OCI-LY1 (cell line): ENCODE results near the gene BAHD1.

Experiments used
- H2AFZ ChIP-seq: fragments of 200-600 bp; sonication (generic), shearing (Covaris generic); 2 replicates; pipeline ENCODE4 v1.6.0; 2014; ENCODE audit warnings: antibody characterized with exemption, mild to moderate bottlenecking, low read length
- H3F3A ChIP-seq: fragments of 200-600 bp; sonication (generic), shearing (Covaris generic); 2 replicates; pipeline ENCODE4 v1.6.0; 2014; ENCODE audit warnings: mild to moderate bottlenecking, antibody characterized with exemption, low read length, moderate library complexity; ENCODE audit not compliant: insufficient read depth
- H3K27ac ChIP-seq: fragments of 200-600 bp; sonication (generic); 2 replicates; pipeline ENCODE4 v1.5.1; 2014; ENCODE audit warnings: low read length, mixed run types, mild to moderate bottlenecking, low read depth; ENCODE audit not compliant: poor library complexity, severe bottlenecking
- H3K27me3 ChIP-seq: fragments of 200-600 bp; sonication (generic); 2 replicates; pipeline ENCODE4 v1.6.0; 2014; ENCODE audit warnings: antibody characterized with exemption, mild to moderate bottlenecking, low read length, moderate library complexity; ENCODE audit not compliant: insufficient read depth
- H3K36me3 ChIP-seq: fragments of 200-600 bp; sonication (generic); 2 replicates; pipeline ENCODE4 v1.6.1; 2014; ENCODE audit warnings: mild to moderate bottlenecking, antibody characterized with exemption, low read length, moderate library complexity, mixed read lengths; ENCODE audit not compliant: insufficient read depth
- H3K4me1 ChIP-seq: fragments of 200-600 bp; sonication (generic); 2 replicates; pipeline ENCODE4 v1.5.1; 2014; ENCODE audit warnings: mild to moderate bottlenecking, low read length, moderate library complexity; ENCODE audit not compliant: insufficient read depth, severe bottlenecking
- H3K4me2 ChIP-seq: fragments of 200-600 bp; sonication (generic), shearing (Covaris generic); 2 replicates; pipeline ENCODE4 v1.6.1; 2014; ENCODE audit warnings: low read length
- H3K4me3 ChIP-seq: fragments of 200-600 bp; sonication (generic); 2 replicates; pipeline ENCODE4 v1.5.1; 2014; ENCODE audit warnings: low read length, low read depth, mild to moderate bottlenecking, mixed read lengths; ENCODE audit not compliant: poor library complexity, severe bottlenecking
- H3K79me2 ChIP-seq: fragments of 200-600 bp; shearing (Covaris generic); 2 replicates; pipeline ENCODE4 v1.6.1; 2016; ENCODE audit warnings: mixed run types, low read length, mixed read lengths; ENCODE audit not compliant: insufficient read depth
- H3K9ac ChIP-seq: fragments of 200-600 bp; sonication (generic), shearing (Covaris generic); 2 replicates; pipeline ENCODE4 v1.6.1; 2014; ENCODE audit warnings: mild to moderate bottlenecking, low read length, mixed read lengths
- H3K9me2 ChIP-seq: fragments of 200-600 bp; sonication (generic), shearing (Covaris generic); 2 replicates; pipeline ENCODE4 v1.6.1; 2014; ENCODE audit warnings: low read depth, mild to moderate bottlenecking, low read length, mixed read lengths
- H3K9me3 ChIP-seq: fragments of 200-600 bp; shearing (Covaris generic); 2 replicates; pipeline ENCODE4 v1.6.1; 2014; ENCODE audit warnings: low read length, mixed read lengths
- H4K20me1 ChIP-seq: fragments of 200-600 bp; sonication (generic), shearing (Covaris generic); 2 replicates; pipeline ENCODE4 v1.6.0; 2016; ENCODE audit warnings: mild to moderate bottlenecking, low read length; ENCODE audit not compliant: insufficient read depth
- EZH2 ChIP-seq: fragments of 200-600 bp; sonication (generic), shearing (Covaris generic); IDR thresholded peaks from 2 replicates; pipeline ENCODE4 v1.8.0; 2017; ENCODE audit warnings: borderline replicate concordance, mixed run types, mild to moderate bottlenecking, antibody characterized with exemption, low read length, moderate library complexity, mixed read lengths
- TF ChIP-seq, protein P1 (sequence below): fragments of 200-600 bp; sonication (generic), shearing (Covaris generic); IDR thresholded peaks from 2 replicates; pipeline ENCODE4 v1.5.1; 2017; ENCODE audit warnings: mild to moderate bottlenecking, antibody characterized with exemption, low read length, moderate library complexity, mixed read lengths

Gene BAHD1

DNA sequence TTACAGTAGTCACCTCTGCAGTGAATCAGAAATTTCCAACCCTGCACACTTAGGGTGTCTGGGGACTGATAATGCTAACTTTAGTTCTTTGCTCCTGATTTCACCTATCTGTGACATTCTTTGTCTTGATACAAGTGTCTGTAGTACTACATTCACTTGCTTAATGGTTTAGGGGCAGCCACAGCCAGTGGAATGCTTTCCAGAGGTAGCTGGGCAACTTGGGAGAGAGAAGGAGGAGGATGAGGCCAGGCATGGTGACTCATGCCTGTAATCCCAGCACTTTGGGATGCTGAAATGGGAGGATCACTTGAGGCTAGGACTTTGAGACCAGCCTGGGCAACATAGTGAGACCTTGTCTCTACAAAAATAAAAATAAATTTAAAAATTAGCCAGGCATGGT lies 8.5 kb downstream of the BAHD1 start:
- no peak overlapping the region for H2AFZ ChIP-seq
- no peaks in the 10 kb centered on the region for H4K20me1 ChIP-seq
- peaks cover 15% of the 10 kb centered on the region for H3K4me1 ChIP-seq
- H3K9ac ChIP-seq: no peak overlapping the region
- TF ChIP-seq EZH2: no peak
- TF ChIP-seq, protein P1, sequence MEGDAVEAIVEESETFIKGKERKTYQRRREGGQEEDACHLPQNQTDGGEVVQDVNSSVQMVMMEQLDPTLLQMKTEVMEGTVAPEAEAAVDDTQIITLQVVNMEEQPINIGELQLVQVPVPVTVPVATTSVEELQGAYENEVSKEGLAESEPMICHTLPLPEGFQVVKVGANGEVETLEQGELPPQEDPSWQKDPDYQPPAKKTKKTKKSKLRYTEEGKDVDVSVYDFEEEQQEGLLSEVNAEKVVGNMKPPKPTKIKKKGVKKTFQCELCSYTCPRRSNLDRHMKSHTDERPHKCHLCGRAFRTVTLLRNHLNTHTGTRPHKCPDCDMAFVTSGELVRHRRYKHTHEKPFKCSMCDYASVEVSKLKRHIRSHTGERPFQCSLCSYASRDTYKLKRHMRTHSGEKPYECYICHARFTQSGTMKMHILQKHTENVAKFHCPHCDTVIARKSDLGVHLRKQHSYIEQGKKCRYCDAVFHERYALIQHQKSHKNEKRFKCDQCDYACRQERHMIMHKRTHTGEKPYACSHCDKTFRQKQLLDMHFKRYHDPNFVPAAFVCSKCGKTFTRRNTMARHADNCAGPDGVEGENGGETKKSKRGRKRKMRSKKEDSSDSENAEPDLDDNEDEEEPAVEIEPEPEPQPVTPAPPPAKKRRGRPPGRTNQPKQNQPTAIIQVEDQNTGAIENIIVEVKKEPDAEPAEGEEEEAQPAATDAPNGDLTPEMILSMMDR: no peak
- H3K4me2 ChIP-seq: no peak overlapping the region
- H3K79me2 ChIP-seq: no peaks in the 10 kb centered on the region; the same call in 1 of the 2 replicates
- H3K9me3 ChIP-seq: no peaks in the 10 kb centered on the region
- H3K36me3 ChIP-seq: no peaks in the 10 kb centered on the region; the same call in 1 of the 2 replicates
- H3K4me3 ChIP-seq: no peak overlapping the region
- no peak overlapping the region for H3K27ac ChIP-seq
- H3K9me2 ChIP-seq: no peaks in the 10 kb centered on the region
- no peaks in the 10 kb centered on the region for H3F3A ChIP-seq
- H3K27me3 ChIP-seq: no peaks in the 10 kb centered on the region

DNA sequence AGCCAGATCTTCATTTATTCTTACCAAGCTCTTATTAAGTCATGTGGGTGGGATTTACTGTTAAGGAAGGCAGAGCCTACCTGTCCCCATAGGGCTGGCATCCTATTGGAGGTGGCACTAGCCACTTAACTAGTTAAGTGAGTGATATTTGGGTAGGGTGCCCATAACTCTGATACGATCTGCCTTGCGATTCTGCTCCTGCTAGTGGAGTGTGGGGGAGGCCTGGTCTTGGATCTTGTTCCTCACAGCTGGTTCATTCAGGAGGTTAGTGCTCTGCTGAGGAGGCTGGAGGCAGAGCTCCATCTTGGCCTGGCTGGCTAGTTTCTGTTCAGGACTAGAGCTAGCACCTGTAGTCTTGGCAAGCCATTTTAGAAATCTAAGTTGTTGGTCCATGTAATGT lies 9.3 kb downstream of the BAHD1 start:
- Histone ChIP-seq H3K36me3 (no peaks in the 10 kb centered on the region; the same call in 1 of the 2 replicates), H3K4me3 (no peak overlapping the region), H3K27ac (no peak overlapping the region), H3K9me2 (no peaks in the 10 kb centered on the region), H3K4me1 (peaks cover 15% of the 10 kb centered on the region), H2AFZ (no peak overlapping the region), H3K9ac (no peak overlapping the region), H3K79me2 (no peaks in the 10 kb centered on the region; the same call in 1 of the 2 replicates), H3F3A (no peaks in the 10 kb centered on the region), H3K27me3 (no peaks in the 10 kb centered on the region), H3K9me3 (no peaks in the 10 kb centered on the region), H4K20me1 (no peaks in the 10 kb centered on the region), H3K4me2 (no peak overlapping the region)
- no peak for TF ChIP-seq EZH2
- TF ChIP-seq, protein P1: no peak

DNA sequence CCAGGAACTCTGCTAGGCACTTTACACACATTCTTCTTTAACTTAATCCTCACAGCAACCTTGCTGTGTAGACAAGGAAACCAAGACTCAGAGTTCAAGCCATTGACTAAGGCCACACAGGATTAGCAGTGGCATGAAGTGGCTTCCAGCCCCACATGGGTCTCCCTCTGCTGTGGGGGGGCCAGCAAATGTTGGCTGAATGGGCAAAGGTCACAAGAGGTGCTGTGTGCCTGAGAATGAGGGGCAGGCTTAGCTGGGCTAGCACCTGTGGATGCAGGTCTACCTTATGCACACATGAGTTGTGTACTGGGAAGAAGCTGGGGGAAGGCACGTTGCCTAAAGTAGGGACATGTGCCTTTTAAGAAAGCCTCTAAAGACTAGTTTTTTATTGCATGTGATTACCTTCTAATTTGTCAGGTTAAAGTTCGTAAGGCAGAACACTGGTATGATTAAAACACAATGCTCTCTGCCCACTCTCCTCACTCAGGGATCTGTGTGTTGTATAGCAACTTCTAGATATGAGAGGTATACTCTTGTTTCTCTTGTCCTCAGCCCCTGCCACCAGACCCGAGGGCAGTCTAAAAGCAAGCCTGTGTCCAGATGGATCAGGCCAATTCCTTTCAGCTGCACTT lies 10.9 kb downstream of the BAHD1 start:
- Histone ChIP-seq H3K4me1 (peaks cover 15% of the 10 kb centered on the region), H3K4me3 (no peak overlapping the region), H3K27me3 (no peaks in the 10 kb centered on the region), H3K27ac (no peak overlapping the region), H3K79me2 (no peaks in the 10 kb centered on the region; the same call in 1 of the 2 replicates), H3K36me3 (no peaks in the 10 kb centered on the region), H3K9me3 (no peaks in the 10 kb centered on the region), H3K9ac (no peak overlapping the region), H3K4me2 (no peak overlapping the region), H2AFZ (no peak overlapping the region), H4K20me1 (no peaks in the 10 kb centered on the region), H3K9me2 (no peaks in the 10 kb centered on the region), H3F3A (no peaks in the 10 kb centered on the region)
- TF ChIP-seq EZH2: no peak
- TF ChIP-seq, protein P1: no peak
